GM18858 (cell line): ENCODE measurements around the gene CPXM2.

Experiments
- ATAC-seq: cut with Tn5 transposase; IDR thresholded peaks from one replicate; pipeline ENCODE4 v1.9.1; 2021; ENCODE audit not compliant: unreplicated experiment

The CPXM2 gene

DNA sequence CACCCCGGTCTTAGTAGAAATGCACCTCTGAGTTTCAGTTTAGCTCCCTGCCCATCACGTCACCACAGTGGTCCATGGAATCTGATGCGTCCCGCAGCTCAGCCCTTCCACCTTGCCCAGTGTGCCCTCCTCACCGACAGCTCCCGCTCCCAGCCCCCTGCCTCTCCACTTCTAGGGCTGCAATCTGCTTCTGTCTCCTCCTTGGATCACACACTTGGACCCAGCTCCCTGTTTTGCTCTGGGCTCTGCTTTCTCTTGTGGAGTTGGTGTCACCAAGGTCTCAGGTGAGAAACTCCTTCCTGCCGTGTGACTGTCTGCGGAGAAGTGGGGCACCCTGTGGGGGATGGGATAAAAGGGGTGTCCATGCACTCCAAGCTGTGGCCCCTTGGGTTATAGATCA lies 187.5 kb downstream of the CPXM2 start:
- no peak for ATAC-seq

GRCh38 chr10:123703195-123703790 lies 188.3 kb downstream of the CPXM2 start:
- ATAC-seq, result no peak
